Measurements from ENCODE around the gene TMX1.

Gene TMX1

GRCh38 chr14:51293149-51293911 lies 53.3 kb downstream of the TMX1 start:
- DNase-seq (ENCODE audit: low read depth in 2 of 2): no peak

- DNase-seq (ENCODE audit: low read depth in 2 of 2): no peak
These were observed 53.9 kb downstream of the TMX1 start for GRCh38 chr14:51293912-51294389.

- DNase-seq (ENCODE audit: low read depth in 2 of 2): no peak
These were observed 55.0 kb downstream of the TMX1 start for GRCh38 chr14:51294951-51295525.

GRCh38 chr14:51295646-51296263 lies 55.7 kb downstream of the TMX1 start:
- DNase-seq (ENCODE audit: low read depth in 2 of 2): no peak

- no peak for DNase-seq (ENCODE audit: low read depth in 2 of 2)
These were observed 57.0 kb downstream of the TMX1 start for GRCh38 chr14:51297066-51297465.

- DNase-seq (ENCODE audit: low read depth in 2 of 2): no peak
These were observed 58.8 kb downstream of the TMX1 start for GRCh38 chr14:51298895-51299294.

GRCh38 chr14:51302295-51303030 lies 62.4 kb downstream of the TMX1 start:
- DNase-seq (ENCODE audit: low read depth in 2 of 2): no peak

GRCh38 chr14:51304438-51304837 lies 64.4 kb downstream of the TMX1 start:
- no peak for DNase-seq (ENCODE audit: low read depth in 2 of 2)

GRCh38 chr14:51304941-51305340 lies 64.9 kb downstream of the TMX1 start:
- no peak for DNase-seq (ENCODE audit: low read depth in 2 of 2)

- no peak for DNase-seq (ENCODE audit: low read depth in 2 of 2)
These were observed 65.7 kb downstream of the TMX1 start for GRCh38 chr14:51305751-51306150.

Measured in stimulated activated CD4-positive, alpha-beta T cell treated with anti-CD3 and anti-CD28 coated beads, Interleukin-1b, Interleukin-23, amount 100 ng/mL, for 4 hours (primary cell).